Stimulated activated CD4-positive, alpha-beta T cell treated with anti-CD3 and anti-CD28 coated beads, Interleukin-4, amount 100 ng/mL, for 48 hours (primary cell): ENCODE results near the gene CCDC89.

ENCODE experiments used
- DNase-seq, 2 donors: peaks; one replicate each; pipeline ENCODE4 v3.0.0-alpha.2; 2020; ENCODE audit warnings: low read depth in 2 of 2

CCDC89 gene

GRCh38 chr11:85652786-85653447 lies 33.1 kb downstream of the CCDC89 start:
- no peak for DNase-seq

- no peak for DNase-seq
These were observed 34.9 kb downstream of the CCDC89 start for GRCh38 chr11:85651118-85651517.

GRCh38 chr11:85647604-85648299 lies 38.2 kb downstream of the CCDC89 start, which contains the start of gene TMEM126A:
Gene TMEM126A, plus strand, starts transcription at chr11:85647967. Its CDS starts 2,289 bp downstream, at chr11:85650256.
- peak; percentile 89 to 90 for DNase-seq

- no peak for DNase-seq
These were observed 38.9 kb downstream of the CCDC89 start for GRCh38 chr11:85647078-85647477.

GRCh38 chr11:85643191-85643614 lies 42.8 kb downstream of the CCDC89 start:
- DNase-seq = no peak

GRCh38 chr11:85634747-85635146 lies 51.2 kb downstream of the CCDC89 start:
- DNase-seq = no peak
